RPMI8226 (cell line): Measurements from ENCODE around the gene FRG2C.
"Not testable (repeated sequence)": the region's sequence is repeated elsewhere in the genome, so short reads cannot be mapped to it uniquely, and the experiment has no call there.

Source experiments
- DNase-seq: peaks from one replicate; pipeline ENCODE4 v3.0.0-alpha.2; 2015

The FRG2C gene

DNA sequence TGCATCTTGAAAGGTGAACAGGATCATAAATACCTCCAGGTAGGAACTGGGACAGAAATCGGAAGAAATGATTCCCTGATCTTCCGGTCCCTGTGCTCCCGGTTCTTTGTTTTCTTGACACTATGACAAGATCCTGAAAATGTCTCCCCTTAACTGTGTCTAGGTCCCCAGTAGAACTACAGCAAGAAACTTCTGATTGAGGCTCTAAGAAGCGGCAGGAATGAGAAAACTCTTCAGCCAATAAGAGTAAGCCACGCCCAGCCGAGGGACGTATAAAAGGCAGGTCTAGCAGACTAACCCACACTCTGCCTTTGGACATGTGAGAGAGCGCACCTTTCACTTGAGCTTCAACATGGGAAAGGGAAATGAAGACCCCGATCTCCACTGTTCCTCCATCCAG lies at the start of gene FRG2C:
TSS of gene FRG2C (plus strand) at position 301 of the 400 bp plus-strand sequence. CDS start at position 353, 52 bp downstream.
- not testable (repeated sequence) for DNase-seq

DNA sequence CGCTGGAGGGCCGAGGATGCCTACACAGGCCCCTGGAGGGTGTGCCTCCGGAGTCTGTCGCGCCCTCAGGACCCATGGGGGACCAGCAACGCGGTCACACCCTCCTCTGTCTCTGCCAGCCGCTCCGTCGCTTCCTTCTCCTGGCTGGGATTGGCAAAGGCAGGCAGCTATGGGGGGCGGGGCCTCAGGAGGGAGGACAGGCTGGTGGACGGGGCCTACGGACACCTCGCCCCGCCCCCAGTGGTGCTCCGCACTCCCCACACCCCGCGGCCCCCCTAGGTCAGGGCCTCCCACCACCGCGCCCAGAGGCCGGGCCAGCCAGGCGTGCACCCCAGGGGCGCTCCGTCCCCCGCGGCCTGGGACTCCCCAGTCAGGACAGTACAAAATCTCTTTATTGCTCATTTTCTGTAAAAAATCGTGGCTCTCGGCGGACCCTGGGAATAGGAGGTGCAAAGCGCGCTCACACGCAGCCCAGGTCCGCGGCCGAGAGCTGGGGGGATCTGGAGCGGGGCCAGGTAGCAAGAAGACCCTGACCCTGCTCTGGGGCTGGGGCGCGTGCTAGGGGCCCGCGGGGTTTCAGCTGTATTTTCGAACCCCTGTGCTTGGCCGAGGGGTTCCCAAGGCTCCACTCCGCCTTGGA lies 45.3 kb upstream of the FRG2C start:
- DNase-seq = not testable (repeated sequence)

GRCh38 chr3:75619481-75620031 lies 44.6 kb upstream of the FRG2C start:
- DNase-seq = not testable (repeated sequence)

DNA sequence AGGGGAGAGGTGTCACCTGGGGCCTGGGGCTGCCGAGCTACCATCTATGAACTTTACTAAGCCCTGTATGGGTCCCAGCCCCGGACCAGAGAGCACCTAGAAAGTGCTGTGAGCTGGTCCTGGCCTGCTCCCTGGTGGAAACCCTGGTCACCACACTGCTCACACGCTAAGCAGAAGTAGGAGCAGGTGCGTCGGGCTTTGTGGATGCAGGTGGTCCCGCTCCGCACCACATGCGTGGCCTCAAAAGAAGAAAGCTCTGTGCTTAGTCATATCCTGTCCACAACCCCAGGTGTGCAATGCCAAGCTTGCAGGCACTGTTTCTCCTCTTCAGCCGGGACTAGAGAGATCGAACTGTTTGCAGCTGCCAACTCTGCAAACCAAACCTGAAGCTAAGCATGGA lies 42.4 kb upstream of the FRG2C start:
- DNase-seq = peak; percentile 90

GRCh38 chr3:75623656-75624055 lies 40.5 kb upstream of the FRG2C start:
- not testable (repeated sequence) for DNase-seq

DNA sequence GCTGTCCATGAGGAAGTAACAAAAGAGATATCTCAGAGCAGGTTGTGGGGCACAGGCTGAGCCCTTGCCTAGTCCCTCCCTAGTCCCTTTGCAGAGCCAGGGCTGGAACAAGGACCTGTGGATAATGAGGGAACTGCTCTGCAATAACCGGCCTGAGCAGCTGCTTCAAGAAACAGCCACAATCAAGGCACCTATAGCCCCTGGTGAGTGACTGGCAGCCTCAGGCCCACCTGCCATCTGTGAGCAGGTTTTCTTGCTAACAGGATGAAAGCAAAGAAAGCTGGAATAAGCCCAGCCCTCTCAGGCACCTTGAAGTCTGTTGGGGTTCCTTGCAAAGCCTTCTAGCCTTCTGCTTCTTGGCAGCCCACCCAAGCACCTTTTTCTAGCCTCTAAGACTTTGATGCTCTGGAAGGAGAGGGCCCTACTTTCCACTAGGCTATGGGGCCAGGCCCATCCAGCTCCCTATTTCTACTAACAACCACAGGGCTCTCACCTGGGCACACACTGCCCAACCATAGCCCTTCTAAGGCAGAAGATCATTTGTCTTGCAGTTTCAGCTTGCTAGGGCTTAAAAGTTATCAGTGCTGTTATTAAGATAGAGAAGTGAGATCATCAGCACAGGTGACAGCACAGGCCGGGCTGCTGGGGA lies 33.1 kb upstream of the FRG2C start:
- DNase-seq = not testable (repeated sequence)

DNA sequence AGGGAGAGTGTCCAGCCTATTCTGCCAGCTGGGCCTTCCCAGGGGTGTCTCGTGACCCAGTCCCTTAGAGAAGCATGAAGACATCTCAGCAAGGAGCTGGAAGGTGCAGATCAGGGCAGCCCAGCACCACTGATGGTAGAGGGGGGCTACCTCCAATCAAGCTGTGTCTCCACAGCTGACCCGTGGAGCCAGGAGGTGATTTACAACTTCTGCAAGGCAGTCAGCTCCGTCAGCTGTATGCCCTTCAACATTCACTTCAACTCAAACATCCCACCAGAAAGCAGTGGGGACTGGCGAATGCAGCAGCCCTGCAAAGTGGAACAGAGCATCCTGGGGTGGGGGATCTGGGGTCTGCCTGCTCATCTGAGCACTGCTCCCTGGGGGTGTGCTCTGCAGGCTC lies 32.6 kb upstream of the FRG2C start:
- no peak for DNase-seq

DNA sequence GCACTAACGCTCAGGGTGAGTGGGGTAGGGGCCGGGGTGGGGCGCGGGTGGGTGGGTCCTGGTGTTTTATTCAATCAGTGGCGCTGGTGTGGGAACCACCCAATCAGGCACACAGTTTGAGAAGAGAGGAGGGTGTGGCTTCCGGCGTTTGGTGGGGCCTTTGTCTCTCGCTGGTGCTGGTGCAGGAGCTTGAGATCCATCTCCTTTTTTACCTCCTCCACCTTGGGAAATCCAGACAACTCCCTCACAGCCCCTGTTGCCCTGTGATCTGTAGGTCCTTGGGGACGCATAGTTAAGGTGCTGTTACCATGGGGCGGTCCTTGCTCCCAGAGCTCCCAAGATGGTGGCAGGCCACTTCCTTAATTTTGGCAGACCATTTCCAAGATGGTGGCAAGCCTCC lies 25.2 kb upstream of the FRG2C start:
- not testable (repeated sequence) for DNase-seq

DNA sequence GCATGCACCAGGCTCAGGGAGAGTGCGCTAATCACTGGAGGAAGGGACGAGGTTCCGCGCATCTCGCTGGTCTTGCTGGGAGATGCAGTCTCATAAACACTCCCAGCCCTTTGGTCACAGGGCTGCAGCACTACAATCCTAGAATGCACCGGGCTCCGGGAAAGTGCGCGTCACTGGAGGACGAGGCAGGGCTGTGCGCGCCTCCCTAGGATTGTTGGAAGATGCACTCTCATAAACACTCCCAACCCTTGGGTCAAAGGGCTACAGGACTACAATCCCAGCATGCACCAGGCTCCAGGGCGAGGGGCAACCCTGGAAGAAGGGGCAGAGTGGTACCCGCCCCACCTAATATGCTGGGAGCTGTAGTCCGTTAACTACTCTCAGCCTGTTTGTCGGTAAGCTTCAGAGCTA lies 23.0 kb upstream of the FRG2C start:
- peak; percentile 88 for DNase-seq

GRCh38 chr3:75643031-75643800 lies 20.9 kb upstream of the FRG2C start:
- peak; percentile 70 for DNase-seq

GRCh38 chr3:75645548-75645947 lies 18.6 kb upstream of the FRG2C start:
- not testable (repeated sequence) for DNase-seq

GRCh38 chr3:75650191-75650590 lies 13.9 kb upstream of the FRG2C start:
- DNase-seq = no peak

- DNase-seq = not testable (repeated sequence)
Measured at GRCh38 chr3:75655101-75655904, 8.8 kb upstream of the FRG2C start.

- DNase-seq = not testable (repeated sequence)
Measured at GRCh38 chr3:75655956-75656355, 8.2 kb upstream of the FRG2C start.

GRCh38 chr3:75658411-75659107 lies 5.6 kb upstream of the FRG2C start:
- not testable (repeated sequence) for DNase-seq

DNA sequence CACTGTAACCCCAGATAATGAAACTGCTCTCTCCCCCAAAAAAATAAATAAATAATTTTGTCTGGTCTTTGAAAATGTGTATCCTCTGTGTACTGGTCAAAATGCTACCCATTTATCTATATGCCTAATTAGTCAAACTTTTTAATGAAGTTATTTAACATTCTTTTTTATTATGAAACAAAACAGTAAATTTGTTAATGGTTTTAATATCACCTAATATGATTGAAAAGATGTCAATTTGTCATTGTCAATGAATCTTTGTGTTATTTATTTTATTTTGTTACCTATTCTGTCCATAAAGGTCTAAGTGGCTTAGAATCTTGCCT lies 5.1 kb upstream of the FRG2C start:
- DNase-seq = not testable (repeated sequence)

GRCh38 chr3:75665626-75666025 lies 1.5 kb downstream of the FRG2C start:
- not testable (repeated sequence) for DNase-seq

DNA sequence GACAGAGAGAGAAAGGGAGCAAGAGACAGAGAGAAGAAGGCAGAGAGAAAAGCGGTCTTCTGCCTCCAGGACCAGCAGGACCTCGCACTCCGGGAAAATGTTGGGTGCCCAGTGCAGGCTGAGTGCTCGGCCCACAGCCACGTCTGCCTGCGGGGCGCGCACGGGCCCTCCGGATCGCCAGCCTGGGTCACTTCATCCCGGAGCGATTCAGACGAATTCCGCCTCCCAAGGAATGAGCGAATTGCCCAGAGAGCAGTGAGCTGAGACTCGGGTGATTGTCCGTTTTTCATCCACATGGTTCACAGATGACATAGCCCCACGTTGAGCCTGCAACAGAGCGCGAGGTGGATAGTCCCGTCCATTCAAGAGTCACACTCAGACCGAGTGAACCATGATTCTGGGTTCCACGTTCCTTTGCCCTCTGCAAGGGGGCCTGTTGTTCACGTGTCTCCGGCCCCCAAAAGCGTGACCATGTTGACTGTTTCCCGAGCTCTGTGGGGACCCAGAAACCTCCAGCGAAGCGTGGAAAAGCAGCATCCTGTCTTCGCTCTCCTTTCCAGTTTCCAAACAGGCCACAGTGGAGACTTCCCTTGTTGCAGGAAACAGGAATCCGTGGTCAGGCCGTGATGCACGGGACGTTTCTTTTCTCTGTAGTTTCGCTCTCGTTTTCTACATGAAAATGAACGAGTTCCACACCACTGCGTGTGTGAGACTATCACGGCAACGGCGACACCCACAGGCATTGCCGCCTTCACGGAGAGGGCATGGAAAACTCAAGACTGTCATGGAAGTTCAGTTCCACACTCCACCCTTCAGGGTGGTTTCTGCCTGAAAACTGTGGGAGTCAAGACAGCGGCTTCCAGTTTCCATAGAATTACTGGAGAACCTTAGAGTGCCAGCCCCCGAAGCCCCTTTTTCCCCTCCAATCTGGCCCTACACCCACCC lies 3.9 kb downstream of the FRG2C start:
- DNase-seq = not testable (repeated sequence)

GRCh38 chr3:75668759-75669347 lies 4.7 kb downstream of the FRG2C start:
- DNase-seq = not testable (repeated sequence)
